B cell (primary cell): Measurements from ENCODE around the gene WNK1. TPM values are rescaled to one million over a fixed set of nuclear protein-coding genes. Genes with fewer than 3 reads are reported as not detected.

Experiments used
- ATAC-seq: fragments of 200-7000 bp; cut with Tn5 transposase; one replicate; pipeline ENCODE4 v1.10.0; 2021; ENCODE audit warnings: low read depth, mild to moderate bottlenecking, moderate number of reproducible peaks, moderate library complexity
- CTCF ChIA-PET: fragments of 350-600 bp; sonication (Branson Sonifier 250); formaldehyde crosslinking; loops from one replicate; lab custom pipeline; 2021; ENCODE audit warnings: antibody characterized with exemption, inconsistent platforms; lab: Charles Lee
- POLR2A ChIA-PET: fragments of 350-600 bp; sonication (Branson Sonifier 250); formaldehyde crosslinking; loops from one replicate; lab custom pipeline; 2021; ENCODE audit warnings: antibody characterized with exemption; lab: Charles Lee
- DNase-seq: peaks from one replicate; pipeline ENCODE4 v3.0.0; 2013
- H2AFZ ChIP-seq: 2 replicates; pipeline ENCODE4 v1.6.1; 2012; ENCODE audit warnings: mild to moderate bottlenecking, low read depth, low read length; ENCODE audit not compliant: insufficient read depth, poor library complexity, severe bottlenecking
- H3K27ac ChIP-seq, 2 donors: 1 replicate in 1 of 2; 2 replicates in 1 of 2; pipeline ENCODE4 v1.5.1; 2012 to 2013; ENCODE audit warnings: low read length in 2 of 2, mild to moderate bottlenecking in 2 of 2, moderate library complexity in 1 of 2
- H3K27me3 ChIP-seq, 4 experiments: fragments of 200-600 bp in 1 of 4; sonication (generic) in 1 of 4; replicated peaks in 1 of 4; 1 replicate in 2 of 4; 2 replicates in 2 of 4; pipeline versions ENCODE4 v1.6.1 to v1.7.0; 2013 to 2016; ENCODE audit warnings: low read length in 3 of 4, mild to moderate bottlenecking in 2 of 4, mixed read lengths in 1 of 4, moderate library complexity in 1 of 4; ENCODE audit not compliant: insufficient read depth in 4 of 4, control insufficient read depth in 3 of 4; ENCODE audit errors: control extremely low read depth in 1 of 4
- H3K36me3 ChIP-seq, 2 experiments: replicated peaks in 1 of 2; 1 replicate in 1 of 2; 2 replicates in 1 of 2; pipeline versions ENCODE4 v1.6.1 to v1.7.1; 2013; ENCODE audit warnings: low read length in 1 of 2; ENCODE audit not compliant: insufficient read depth in 2 of 2, control insufficient read depth in 1 of 2; ENCODE audit errors: control extremely low read depth in 1 of 2, extremely low read depth in 1 of 2
- H3K4me1 ChIP-seq, 2 donors: fragments of 200-600 bp in 1 of 2; sonication (generic) in 1 of 2; 1 replicate in 1 of 2; 2 replicates in 1 of 2; pipeline versions ENCODE4 v1.5.1 to v1.6.1; 2013 to 2017; ENCODE audit warnings: low read length in 2 of 2; ENCODE audit not compliant: control insufficient read depth in 2 of 2, insufficient read depth in 2 of 2
- H3K4me2 ChIP-seq: replicated peaks from 2 replicates; pipeline ENCODE3; 2012; ENCODE audit warnings: mild to moderate bottlenecking, low read depth, low read length; ENCODE audit not compliant: poor library complexity, severe bottlenecking
- H3K4me3 ChIP-seq, 5 experiments: fragments of 200-600 bp in 1 of 5; sonication (generic) in 1 of 5; 1 replicate in 3 of 5; 2 replicates in 2 of 5; pipeline versions ENCODE4 v1.5.1 to v1.7.0; 2011 to 2016; ENCODE audit warnings: low read length in 4 of 5, mild to moderate bottlenecking in 4 of 5, low read depth in 2 of 5, control low read depth in 1 of 5, moderate library complexity in 1 of 5; ENCODE audit not compliant: insufficient read depth in 1 of 5; ENCODE audit errors: control extremely low read depth in 1 of 5, extremely low read depth in 1 of 5
- H3K79me2 ChIP-seq: fragments of 200-600 bp; sonication (generic); one replicate; pipeline ENCODE4 v1.6.0; 2016; ENCODE audit warnings: low read length; ENCODE audit not compliant: control insufficient read depth, insufficient read depth
- H3K9ac ChIP-seq: fragments of 200-600 bp; sonication (generic); 2 replicates; pipeline ENCODE4 v1.6.1; 2017; ENCODE audit warnings: mild to moderate bottlenecking, low read length, moderate library complexity
- H3K9me3 ChIP-seq, 3 donors: one replicate each; pipeline versions ENCODE4 v1.6.1 to v1.7.1; 2013; ENCODE audit warnings: low read length in 2 of 3; ENCODE audit not compliant: control insufficient read depth in 2 of 3, insufficient read depth in 1 of 3; ENCODE audit errors: control extremely low read depth in 1 of 3
- H4K20me1 ChIP-seq: 2 replicates; pipeline ENCODE4 v1.6.0; 2012; ENCODE audit warnings: mild to moderate bottlenecking, low read length; ENCODE audit not compliant: insufficient read depth, control insufficient read depth, poor library complexity, severe bottlenecking
- H3K27ac Mint-ChIP-seq: one replicate; pipeline ENCODE4 v1.8.0; 2021; ENCODE audit warnings: mixed read lengths
- H3K27me3 Mint-ChIP-seq: one replicate; pipeline ENCODE4 v1.8.0; 2021; ENCODE audit warnings: mixed read lengths
- H3K4me1 Mint-ChIP-seq: one replicate; pipeline ENCODE4 v1.8.0; 2021; ENCODE audit warnings: mixed read lengths
- H3K4me3 Mint-ChIP-seq: one replicate; pipeline ENCODE4 v1.8.0; 2021; ENCODE audit warnings: mixed read lengths
- H3K9me3 Mint-ChIP-seq: one replicate; pipeline ENCODE4 v1.8.0; 2022; ENCODE audit warnings: mixed read lengths; ENCODE audit not compliant: insufficient read depth
- EZH2 ChIP-seq: IDR thresholded peaks from 2 replicates; pipeline ENCODE4 v1.6.1; 2012; ENCODE audit warnings: borderline replicate concordance, low read depth, mild to moderate bottlenecking, moderate library complexity, low read length; ENCODE audit not compliant: insufficient read depth, poor library complexity, severe bottlenecking
- WGBS: methylation state at CpG from one replicate; pipeline ENCODE4 v1.1.5; 2013; ENCODE audit warnings: missing lambda C conversion rate; ENCODE audit not compliant: insufficient coverage; 5-methylcytosine and 5-hydroxymethylcytosine counted together
- intact Hi-C: fragments of 100-400 bp; cut with micrococcal nuclease; formaldehyde crosslinking; loops from one replicate; pipeline ENCODE4 v1.10.0; 2022
- polyA plus RNA-seq: library from polyadenylated mRNA; depleted of rRNA; stranded (reverse); fragments of >200 nt; gene quantifications from 2 replicates; pipeline ENCODE4 v1.2.3, GENCODE V29; 2012
- total RNA-seq, 2 donors: library from RNA; stranded (reverse); fragments of 120-200 nt in 1 of 2; gene quantifications; 1 replicate in 1 of 2; 2 replicates in 1 of 2; pipeline versions ENCODE4 v1.2.3 to v1.2.4, GENCODE V29; 2013 to 2022
- TF ChIP-seq, protein P1 (sequence below): fragments of 200-600 bp; IDR thresholded peaks from one replicate; pipeline ENCODE4 v1.8.0; 2022; ENCODE audit warnings: antibody characterized with exemption, mild to moderate bottlenecking

WNK1 gene
- total and polyA plus RNA-seq, 2 donors (not counting 1 experiment from before 2014, with no cell fraction given): 43.9 to 188 TPM

DNA sequence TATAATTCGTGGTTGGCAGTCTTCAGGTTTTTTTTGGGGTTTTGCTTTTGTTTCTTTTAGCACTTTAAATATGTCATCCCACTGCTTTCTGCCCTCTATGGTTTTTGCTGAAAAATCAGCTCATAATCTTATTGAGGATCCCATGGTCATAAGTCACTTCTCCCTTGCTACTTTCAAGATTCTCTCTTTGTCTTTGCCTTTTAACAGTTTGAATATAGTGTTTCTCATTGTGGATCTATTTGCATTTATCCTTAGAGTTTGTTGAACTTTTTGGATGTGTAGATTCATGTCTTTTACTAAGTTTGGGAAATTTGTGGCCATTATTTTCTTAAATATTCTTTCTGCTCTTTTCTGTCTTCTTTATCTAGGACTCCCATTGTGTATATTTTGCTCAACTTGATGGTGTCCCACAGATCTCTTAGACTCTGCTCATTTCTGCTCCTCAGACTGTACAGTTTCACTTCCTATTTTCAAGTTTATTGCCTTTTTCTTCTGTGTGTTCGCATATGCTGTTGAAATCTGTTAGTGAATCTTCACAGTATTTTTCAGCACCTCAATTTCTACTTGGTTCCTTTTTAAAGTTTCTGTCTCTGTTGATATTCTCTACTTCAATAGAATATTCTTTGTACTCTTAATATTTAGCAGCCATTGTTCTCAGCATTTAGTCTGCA is 70.8 kb downstream of the WNK1 start:
- TF ChIP-seq EZH2: no peak
- TF ChIP-seq, protein P1, sequence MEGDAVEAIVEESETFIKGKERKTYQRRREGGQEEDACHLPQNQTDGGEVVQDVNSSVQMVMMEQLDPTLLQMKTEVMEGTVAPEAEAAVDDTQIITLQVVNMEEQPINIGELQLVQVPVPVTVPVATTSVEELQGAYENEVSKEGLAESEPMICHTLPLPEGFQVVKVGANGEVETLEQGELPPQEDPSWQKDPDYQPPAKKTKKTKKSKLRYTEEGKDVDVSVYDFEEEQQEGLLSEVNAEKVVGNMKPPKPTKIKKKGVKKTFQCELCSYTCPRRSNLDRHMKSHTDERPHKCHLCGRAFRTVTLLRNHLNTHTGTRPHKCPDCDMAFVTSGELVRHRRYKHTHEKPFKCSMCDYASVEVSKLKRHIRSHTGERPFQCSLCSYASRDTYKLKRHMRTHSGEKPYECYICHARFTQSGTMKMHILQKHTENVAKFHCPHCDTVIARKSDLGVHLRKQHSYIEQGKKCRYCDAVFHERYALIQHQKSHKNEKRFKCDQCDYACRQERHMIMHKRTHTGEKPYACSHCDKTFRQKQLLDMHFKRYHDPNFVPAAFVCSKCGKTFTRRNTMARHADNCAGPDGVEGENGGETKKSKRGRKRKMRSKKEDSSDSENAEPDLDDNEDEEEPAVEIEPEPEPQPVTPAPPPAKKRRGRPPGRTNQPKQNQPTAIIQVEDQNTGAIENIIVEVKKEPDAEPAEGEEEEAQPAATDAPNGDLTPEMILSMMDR: no peak
- Histone ChIP-seq H4K20me1 (peaks cover 26% of the 10 kb centered on the region), H3K4me1 (peaks cover 16 to 23% of the 10 kb centered on the region in 2 donors), H3K36me3 (peaks cover 3 to 9% of the 10 kb centered on the region in 2 experiments), H3K4me2 (peak overlapping the region; percentile 54), H3K27ac (peak overlapping the region; percentile 40 to 57), H3K4me3 (no peak overlapping the region), H3K27me3 (no peaks in the 10 kb centered on the region), H3K79me2 (peaks cover 84% of the 10 kb centered on the region), H3K9me3 (peaks cover 2 to 5% (median 4%) of the 10 kb centered on the region in 3 donors), H3K9ac (no peak overlapping the region), H2AFZ (no peak overlapping the region)
- Mint-ChIP-seq H3K9me3 (peaks cover 4% of the 10 kb centered on the region), H3K4me1 (peaks cover 35% of the 10 kb centered on the region), H3K27me3 (no peaks in the 10 kb centered on the region), H3K27ac (peak overlapping the region; percentile 32), H3K4me3 (peak overlapping the region; percentile 1)
- ChIA-PET CTCF (interaction anchor here (0.7 to 2.4 kb wide), 8 partner anchors 9 to 761 kb away, joined by 3 to 20 read pairs (median 6); partner anchors contain the start of gene RAD52), POLR2A (interaction anchor here (0.7 kb wide), 2 partner anchors 10 to 126 kb away, joined by 3 to 7 read pairs; no protein-coding TSS in a partner anchor)
- DNase-seq (peak; percentile 78), ATAC-seq (peak; percentile 94)
- no CpG with 5 or more reads among the region's 2 CpGs for WGBS
- intact Hi-C loops: loop anchor here (2.0 kb wide), 2 partner anchors 68 to 126 kb away; partner anchors contain the start of gene RAD52

DNA sequence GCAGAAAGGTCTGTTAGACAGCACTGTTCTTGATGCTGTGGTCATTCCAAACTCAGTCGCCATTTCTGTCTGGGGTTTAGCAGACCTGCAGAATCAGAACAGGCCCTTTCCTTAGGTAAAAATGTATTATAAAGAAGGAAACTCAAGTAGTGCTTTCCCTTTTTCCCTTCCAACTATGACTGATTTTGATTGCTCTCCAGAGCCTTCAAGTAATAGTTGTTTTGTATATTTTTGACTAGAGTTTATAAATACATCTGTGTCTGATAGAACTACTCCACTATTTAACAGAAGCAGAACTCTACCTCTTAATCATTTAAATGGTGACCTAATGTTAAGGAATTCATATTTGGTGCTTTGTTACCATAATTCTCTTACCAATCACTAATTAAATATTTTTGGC is 74.0 kb downstream of the WNK1 start:
- Histone ChIP-seq H3K9ac (no peak overlapping the region), H3K27ac (no peak overlapping the region), H3K4me2 (no peak overlapping the region), H3K79me2 (peaks cover 82% of the 10 kb centered on the region), H3K4me3 (no peak overlapping the region), H3K9me3 (peaks cover 2 to 5% (median 4%) of the 10 kb centered on the region in 3 donors), H3K36me3 (peaks cover 8 to 31% of the 10 kb centered on the region in 2 experiments), H4K20me1 (peaks cover 25% of the 10 kb centered on the region), H2AFZ (no peak overlapping the region), H3K27me3 (no peaks in the 10 kb centered on the region), H3K4me1 (peaks cover 13 to 16% of the 10 kb centered on the region in 2 donors)
- H3K4me1 Mint-ChIP-seq: peaks cover 18% of the 10 kb centered on the region
- intact Hi-C loops: no loop called here
- ChIA-PET CTCF (interaction anchor here (1.3 kb wide), 1 partner anchor 291 kb away, joined by 3 read pairs; no protein-coding TSS in a partner anchor), POLR2A (no interaction called here)
- H3K4me3 Mint-ChIP-seq: no peak overlapping the region
- ATAC-seq: no peak
- no peak for DNase-seq
- H3K27ac Mint-ChIP-seq: no peak overlapping the region
- H3K27me3 Mint-ChIP-seq: no peaks in the 10 kb centered on the region
- WGBS: 100% methylated on average over 1 of the region's 1 CpG
- peaks cover 4% of the 10 kb centered on the region for H3K9me3 Mint-ChIP-seq
- TF ChIP-seq, protein P1: no peak
